ENCODE results near the gene PDCD2L. TPM values are rescaled to one million over a fixed set of nuclear protein-coding genes. Genes with fewer than 3 reads are reported as not detected.

The PDCD2L gene
- polyA plus RNA-seq (2011; rRNA removed) (9.2 and 9.3 TPM in 2 replicates), polyA minus RNA-seq (2011; rRNA and poly(A)+ RNA removed) (7.1 and 9.7 TPM in 2 replicates)

- ChIA-PET CTCF (interaction anchor here (1.4 kb wide), 1 partner anchor 10 kb away, joined by 3 read pairs; no protein-coding TSS in a partner anchor), POLR2A (no interaction called here)
- H3K4me3 ChIP-seq (ENCODE audit: low read depth, low read length), result peak within 1 kb of the TSS; percentile 99
- DNase-seq (ENCODE audit: low read depth), result peak; percentile 14
- peaks cover 11% of the 10 kb centered on the region for H3K36me3 ChIP-seq (ENCODE audit: control insufficient read depth, insufficient read depth, low read length)
- TF ChIP-seq, protein P1, sequence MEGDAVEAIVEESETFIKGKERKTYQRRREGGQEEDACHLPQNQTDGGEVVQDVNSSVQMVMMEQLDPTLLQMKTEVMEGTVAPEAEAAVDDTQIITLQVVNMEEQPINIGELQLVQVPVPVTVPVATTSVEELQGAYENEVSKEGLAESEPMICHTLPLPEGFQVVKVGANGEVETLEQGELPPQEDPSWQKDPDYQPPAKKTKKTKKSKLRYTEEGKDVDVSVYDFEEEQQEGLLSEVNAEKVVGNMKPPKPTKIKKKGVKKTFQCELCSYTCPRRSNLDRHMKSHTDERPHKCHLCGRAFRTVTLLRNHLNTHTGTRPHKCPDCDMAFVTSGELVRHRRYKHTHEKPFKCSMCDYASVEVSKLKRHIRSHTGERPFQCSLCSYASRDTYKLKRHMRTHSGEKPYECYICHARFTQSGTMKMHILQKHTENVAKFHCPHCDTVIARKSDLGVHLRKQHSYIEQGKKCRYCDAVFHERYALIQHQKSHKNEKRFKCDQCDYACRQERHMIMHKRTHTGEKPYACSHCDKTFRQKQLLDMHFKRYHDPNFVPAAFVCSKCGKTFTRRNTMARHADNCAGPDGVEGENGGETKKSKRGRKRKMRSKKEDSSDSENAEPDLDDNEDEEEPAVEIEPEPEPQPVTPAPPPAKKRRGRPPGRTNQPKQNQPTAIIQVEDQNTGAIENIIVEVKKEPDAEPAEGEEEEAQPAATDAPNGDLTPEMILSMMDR (IDR thresholded peaks at IDR 0.05; ENCODE audit: insufficient read depth, low read depth, low read length), result no peak
- H3K27me3 ChIP-seq (ENCODE audit: control insufficient read depth, insufficient read depth, low read length), result no peaks in the 10 kb centered on the region
These were observed at the start of gene PDCD2L for GRCh38 chr19:34404109-34404909. Gene PDCD2L, plus strand, starts transcription at chr19:34404399. Its CDS starts 32 bp downstream, at chr19:34404431.

GRCh38 chr19:34355201-34355600 is 49.0 kb upstream of the PDCD2L start:
- DNase-seq (ENCODE audit: low read depth), result no peak
- Histone ChIP-seq H3K27me3 (ENCODE audit: control insufficient read depth, insufficient read depth, low read length) (no peaks in the 10 kb centered on the region), H3K36me3 (ENCODE audit: control insufficient read depth, insufficient read depth, low read length) (peaks cover 19% of the 10 kb centered on the region), H3K4me3 (ENCODE audit: low read depth, low read length) (no peak overlapping the region)
- ChIA-PET POLR2A (interaction anchor here (0.6 kb wide), 1 partner anchor 74 kb away, joined by 3 read pairs; no protein-coding TSS in a partner anchor), CTCF (interaction anchor here (0.9 to 1.1 kb wide), 2 partner anchors 9 to 130 kb away, joined by 3 to 4 read pairs; no protein-coding TSS in a partner anchor)
- TF ChIP-seq, protein P1 (IDR thresholded peaks at IDR 0.05; ENCODE audit: insufficient read depth, low read depth, low read length), result no peak

DNA sequence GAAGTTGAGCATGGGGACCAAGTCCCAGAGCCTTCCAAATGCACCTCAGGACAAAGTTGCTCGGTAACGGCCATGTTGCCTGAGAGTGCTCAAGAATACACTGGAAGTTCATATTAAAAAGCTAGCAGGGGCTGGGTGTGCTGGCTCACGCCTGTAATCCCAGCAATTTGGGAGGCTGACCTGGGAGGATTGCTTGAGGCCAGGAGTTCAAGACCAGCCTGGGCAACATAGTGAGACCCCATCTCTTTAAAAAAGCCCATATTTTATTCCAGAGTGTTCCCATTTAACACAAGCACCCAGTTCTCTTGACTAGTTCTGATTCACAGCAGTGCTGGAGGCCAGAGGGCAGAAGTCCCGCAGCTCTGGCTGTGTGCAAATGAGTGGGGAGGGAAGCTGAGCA is 47.3 kb upstream of the PDCD2L start:
- H3K4me3 ChIP-seq (ENCODE audit: low read depth, low read length), result no peak overlapping the region
- ChIA-PET POLR2A (no interaction called here), CTCF (interaction anchor here (0.7 to 4.5 kb wide), 2 partner anchors 11 to 138 kb away, joined by 3 to 19 read pairs; no protein-coding TSS in a partner anchor)
- TF ChIP-seq, protein P1 (IDR thresholded peaks at IDR 0.05; ENCODE audit: insufficient read depth, low read depth, low read length), result no peak
- no peak for DNase-seq (ENCODE audit: low read depth)
- peaks cover 17% of the 10 kb centered on the region for H3K36me3 ChIP-seq (ENCODE audit: control insufficient read depth, insufficient read depth, low read length)
- H3K27me3 ChIP-seq (ENCODE audit: control insufficient read depth, insufficient read depth, low read length), result no peaks in the 10 kb centered on the region

DNA sequence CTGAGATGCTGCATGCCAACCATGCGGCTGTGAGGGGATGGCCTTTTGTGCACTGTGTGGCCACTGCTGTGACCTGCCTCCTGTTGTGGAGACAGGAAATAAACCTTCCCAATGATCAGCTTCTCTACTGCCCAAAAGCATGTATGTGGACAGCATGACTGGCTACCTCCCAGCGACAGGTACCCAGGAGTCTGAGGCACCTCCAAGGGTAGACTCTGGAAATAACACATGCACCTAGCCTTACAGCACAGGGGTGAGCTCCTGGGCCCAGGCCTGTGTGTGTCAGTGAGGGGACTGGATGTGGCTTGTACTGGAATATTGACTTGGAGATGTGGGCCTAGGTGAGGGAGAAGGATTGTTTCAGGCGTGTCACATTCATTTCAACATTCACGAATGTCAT is 46.8 kb upstream of the PDCD2L start:
- TF ChIP-seq, protein P1 (IDR thresholded peaks at IDR 0.05; ENCODE audit: insufficient read depth, low read depth, low read length), result no peak
- ChIA-PET CTCF (interaction anchor here (0.7 to 4.5 kb wide), 2 partner anchors 11 to 138 kb away, joined by 3 to 19 read pairs; no protein-coding TSS in a partner anchor), POLR2A (no interaction called here)
- H3K4me3 ChIP-seq (ENCODE audit: low read depth, low read length), result no peak overlapping the region
- no peaks in the 10 kb centered on the region for H3K27me3 ChIP-seq (ENCODE audit: control insufficient read depth, insufficient read depth, low read length)
- DNase-seq (ENCODE audit: low read depth), result no peak
- peaks cover 16% of the 10 kb centered on the region for H3K36me3 ChIP-seq (ENCODE audit: control insufficient read depth, insufficient read depth, low read length)
